Lung (tissue), 12 donors: Measurements from ENCODE around the gene UGT1A6. TPM values are rescaled to one million over a fixed set of nuclear protein-coding genes. Genes with fewer than 3 reads are reported as not detected.

Experiments used
- ATAC-seq: fragments of 200-7000 bp; cut with Tn5 transposase; one replicate; pipeline ENCODE4 v1.9.1; 2020; ENCODE audit warnings: moderate number of reproducible peaks; ENCODE audit not compliant: insufficient read depth, low FRiP score
- DNase-seq, 3 donors: peaks; one replicate each; pipeline ENCODE4 v3.0.0-alpha.2; 2013 to 2017
- H3K27ac ChIP-seq, 2 donors: one replicate each; pipeline ENCODE4 v1.5.1; 2013; ENCODE audit warnings: mild to moderate bottlenecking in 2 of 2, moderate library complexity in 2 of 2, control low read depth in 1 of 2, inconsistent platforms in 1 of 2, low read depth in 1 of 2, low read length in 1 of 2
- H3K27me3 ChIP-seq, 3 donors: one replicate each; pipeline ENCODE4 v1.5.1; 2013; ENCODE audit warnings: low read length in 2 of 3; ENCODE audit not compliant: control insufficient read depth in 3 of 3, insufficient read depth in 3 of 3
- H3K36me3 ChIP-seq, 4 donors: one replicate each; pipeline ENCODE4 v1.5.1; 2013; ENCODE audit warnings: low read length in 4 of 4, mild to moderate bottlenecking in 1 of 4, moderate library complexity in 1 of 4; ENCODE audit not compliant: control insufficient read depth in 4 of 4, insufficient read depth in 4 of 4
- H3K4me1 ChIP-seq, 5 donors: one replicate each; pipeline ENCODE4 v1.5.1; 2013; ENCODE audit warnings: low read length in 5 of 5, mild to moderate bottlenecking in 2 of 5, moderate library complexity in 1 of 5; ENCODE audit not compliant: control insufficient read depth in 5 of 5, insufficient read depth in 5 of 5
- H3K4me3 ChIP-seq: one replicate; pipeline ENCODE4 v1.5.1; 2013; ENCODE audit warnings: mild to moderate bottlenecking, control low read depth, moderate library complexity
- H3K9ac ChIP-seq, 2 donors: one replicate each; pipeline ENCODE4 v1.5.1; 2013; ENCODE audit warnings: low read length in 2 of 2, control low read depth in 1 of 2; ENCODE audit not compliant: insufficient read depth in 1 of 2
- H3K9me3 ChIP-seq, 4 donors: one replicate each; pipeline ENCODE4 v1.5.1; 2013; ENCODE audit warnings: low read length in 3 of 4, mild to moderate bottlenecking in 1 of 4, moderate library complexity in 1 of 4; ENCODE audit not compliant: control insufficient read depth in 4 of 4, insufficient read depth in 3 of 4
- CTCF ChIP-seq: IDR thresholded peaks from 2 replicates; pipeline ENCODE4 v1.5.1; 2012; ENCODE audit warnings: mild to moderate bottlenecking; ENCODE audit errors: control extremely low read depth, extremely low read depth
- whole genome bisulfite sequencing, 2 donors: extraction: QIAGEN DNeasy Blood & Tissue Kit; methylation state at CpG; one replicate each; pipeline ENCODE4 v1.1.7; 2013; 5-methylcytosine and 5-hydroxymethylcytosine counted together
- polyA plus RNA-seq, 2 donors: library from polyadenylated mRNA; stranded (reverse); fragments of 200-250 nt; gene quantifications; one replicate each; pipeline ENCODE4 v1.2.1, GENCODE V29; 2013
- total RNA-seq, 2 donors: library from RNA; depleted of rRNA in 1 of 2; stranded (reverse); fragments of >200 nt in 1 of 2; gene quantifications; one replicate each; pipeline ENCODE4 v1.2.1, GENCODE V29; 2014 to 2021
- donor health status: control.
- donor health status: control.
- donor health status: Bipolar disorder and iron deficiency.
- donor health status: healthy.
- donor health status: DM: yes; HTN: yes; CAD: no.

Gene UGT1A6
- total and polyA plus RNA-seq, 4 donors, result 0.63 to 2.3 (median 1.5) TPM

- Histone ChIP-seq H3K9ac (no peak overlapping the region), H3K27ac (no peak overlapping the region), H3K36me3 (no peaks in the 10 kb centered on the region), H3K4me1 (no peaks in the 10 kb centered on the region), H3K27me3 (no peaks in the 10 kb centered on the region), H3K9me3 (peaks cover 0 to 3% (median 1%) of the 10 kb centered on the region in 4 donors), H3K4me3 (no peak overlapping the region)
- no peak for TF ChIP-seq CTCF
- DNase-seq (no peak), ATAC-seq (no peak)
- WGBS, 2 donors, result 81 to 94% methylated on average over 10 of the region's 10 CpGs
Measured at GRCh38 chr2:233656443-233656842, 36.2 kb upstream of the UGT1A6 start.

GRCh38 chr2:233658610-233659009 lies 34.1 kb upstream of the UGT1A6 start:
- no peaks in the 10 kb centered on the region for H3K36me3 ChIP-seq
- no peak overlapping the region for H3K4me3 ChIP-seq
- no peak overlapping the region for H3K9ac ChIP-seq
- no peak for ATAC-seq
- no peaks in the 10 kb centered on the region for H3K27me3 ChIP-seq
- no peak overlapping the region for H3K27ac ChIP-seq
- TF ChIP-seq CTCF, result no peak
- H3K4me1 ChIP-seq, result no peaks in the 10 kb centered on the region
- peaks cover 0 to 3% (median 1%) of the 10 kb centered on the region in 4 donors for H3K9me3 ChIP-seq
- no peak for DNase-seq

- TF ChIP-seq CTCF, result no peak
- Histone ChIP-seq H3K9me3 (peaks cover 0 to 2% (median 0%) of the 10 kb centered on the region in 4 donors), H3K4me3 (no peak overlapping the region), H3K4me1 (no peaks in the 10 kb centered on the region), H3K36me3 (no peaks in the 10 kb centered on the region), H3K9ac (no peak overlapping the region), H3K27me3 (no peaks in the 10 kb centered on the region), H3K27ac (no peak overlapping the region)
- no peak for DNase-seq
- no peak for ATAC-seq
- WGBS, 2 donors, result 44 to 59% methylated on average over 1 of the region's 1 CpG
Measured at GRCh38 chr2:233663911-233664310, 28.8 kb upstream of the UGT1A6 start.

GRCh38 chr2:233668605-233669260 lies 24.0 kb upstream of the UGT1A6 start:
- ATAC-seq (no peak), DNase-seq (no peak)
- H3K9ac ChIP-seq, result no peak overlapping the region
- no peaks in the 10 kb centered on the region for H3K36me3 ChIP-seq
- H3K9me3 ChIP-seq, result peaks cover 0 to 2% (median 0%) of the 10 kb centered on the region in 4 donors
- no peaks in the 10 kb centered on the region for H3K4me1 ChIP-seq
- H3K27me3 ChIP-seq, result no peaks in the 10 kb centered on the region
- H3K27ac ChIP-seq, result no peak overlapping the region
- H3K4me3 ChIP-seq, result no peak overlapping the region
- WGBS, 2 donors, result 86 to 88% methylated on average over 4 of the region's 4 CpGs
- no peak for TF ChIP-seq CTCF
